H9 (cell line): Measurements from ENCODE around the gene PARD3. TPM values are rescaled to one million over a fixed set of nuclear protein-coding genes. Genes with fewer than 3 reads are reported as not detected.

Source experiments
- DNase-seq: peaks from one replicate; pipeline ENCODE4 v3.0.0-alpha.2; 2017
- H2AFZ ChIP-seq: one replicate; pipeline ENCODE4 v1.6.1; 2013; ENCODE audit warnings: mild to moderate bottlenecking, low read length, control low read depth, moderate library complexity
- H2AK5ac ChIP-seq: 2 replicates; pipeline ENCODE4 v1.6.1; 2013; ENCODE audit warnings: low read length, control low read depth, mixed read lengths; ENCODE audit not compliant: insufficient read length
- H2BK120ac ChIP-seq: one replicate; pipeline ENCODE4 v1.6.1; 2013; ENCODE audit warnings: low read depth, mild to moderate bottlenecking, low read length, control low read depth, inconsistent platforms; ENCODE audit not compliant: poor library complexity, severe bottlenecking
- H2BK12ac ChIP-seq: 2 replicates; pipeline ENCODE4 v1.6.1; 2013; ENCODE audit warnings: low read length, control low read depth, mixed read lengths, low read depth; ENCODE audit not compliant: insufficient read length
- H2BK15ac ChIP-seq: 2 replicates; pipeline ENCODE4 v1.6.1; 2013; ENCODE audit warnings: low read depth, low read length, control low read depth
- H2BK20ac ChIP-seq: one replicate; pipeline ENCODE4 v1.6.1; 2013; ENCODE audit warnings: low read depth, mild to moderate bottlenecking, low read length, control low read depth, inconsistent platforms; ENCODE audit not compliant: poor library complexity, severe bottlenecking
- H2BK5ac ChIP-seq: 2 replicates; pipeline ENCODE4 v1.6.1; 2013; ENCODE audit warnings: low read length, control low read depth, mixed read lengths; ENCODE audit not compliant: insufficient read length
- H3K14ac ChIP-seq: 2 replicates; pipeline ENCODE4 v1.6.1; 2013; ENCODE audit warnings: low read length, control low read depth; ENCODE audit not compliant: insufficient read depth
- H3K18ac ChIP-seq: 2 replicates; pipeline ENCODE4 v1.6.1; 2013; ENCODE audit warnings: low read depth, mild to moderate bottlenecking, mixed read lengths, low read length, control low read depth; ENCODE audit not compliant: insufficient read length
- H3K23ac ChIP-seq: 2 replicates; pipeline ENCODE4 v1.6.1; 2013; ENCODE audit warnings: low read length, control low read depth, mixed read lengths, low read depth; ENCODE audit not compliant: insufficient read length
- H3K23me2 ChIP-seq: 2 replicates; pipeline ENCODE4 v1.6.1; 2013; ENCODE audit warnings: low read depth, mild to moderate bottlenecking, mixed read lengths, low read length, control low read depth; ENCODE audit not compliant: insufficient read length, poor library complexity, severe bottlenecking
- H3K27ac ChIP-seq: 2 replicates; pipeline ENCODE4 v1.5.1; 2013; ENCODE audit warnings: low read length, control low read depth, mixed read lengths, low read depth; ENCODE audit not compliant: insufficient read length
- H3K27me3 ChIP-seq: 2 replicates; pipeline ENCODE4 v1.6.1; 2013; ENCODE audit warnings: low read length, control low read depth, inconsistent platforms; ENCODE audit not compliant: insufficient read depth
- H3K4ac ChIP-seq: 2 replicates; pipeline ENCODE4 v1.6.1; 2013; ENCODE audit warnings: low read depth, mild to moderate bottlenecking, control low read depth, inconsistent platforms, low read length, moderate library complexity
- H3K4me1 ChIP-seq: 2 replicates; pipeline ENCODE4 v1.6.1; 2013; ENCODE audit warnings: low read length, control low read depth, inconsistent platforms; ENCODE audit not compliant: insufficient read depth
- H3K4me2 ChIP-seq: 2 replicates; pipeline ENCODE4 v1.6.1; 2013; ENCODE audit warnings: low read length, control low read depth, mixed read lengths; ENCODE audit not compliant: insufficient read length, insufficient read depth
- H3K56ac ChIP-seq: 2 replicates; pipeline ENCODE4 v1.6.1; 2013; ENCODE audit warnings: low read depth, mild to moderate bottlenecking, mixed read lengths, low read length, control low read depth; ENCODE audit not compliant: insufficient read length
- H3K79me1 ChIP-seq: 2 replicates; pipeline ENCODE4 v1.6.1; 2013; ENCODE audit warnings: low read depth, mild to moderate bottlenecking, moderate library complexity, low read length, control low read depth, inconsistent platforms; ENCODE audit not compliant: insufficient read depth, poor library complexity, severe bottlenecking
- H3K79me2 ChIP-seq: 2 replicates; pipeline ENCODE4 v1.6.1; 2013; ENCODE audit warnings: low read length, control low read depth, inconsistent platforms; ENCODE audit not compliant: insufficient read depth
- H3K9ac ChIP-seq: 2 replicates; pipeline ENCODE4 v1.6.1; 2013; ENCODE audit warnings: low read length, control low read depth, mixed read lengths; ENCODE audit not compliant: insufficient read length; ENCODE audit errors: extremely low read depth
- H3K9me3 ChIP-seq: one replicate; pipeline ENCODE4 v1.6.1; 2013; ENCODE audit warnings: low read depth, low read length, inconsistent platforms; ENCODE audit not compliant: control insufficient read depth
- H3T11ph ChIP-seq: one replicate; pipeline ENCODE4 v1.6.1; 2013; ENCODE audit warnings: mild to moderate bottlenecking, low read length, control low read depth, inconsistent platforms
- H4K20me1 ChIP-seq: one replicate; pipeline ENCODE4 v1.6.1; 2013; ENCODE audit not compliant: control insufficient read depth, insufficient read length, insufficient read depth
- H4K5ac ChIP-seq: 2 replicates; pipeline ENCODE4 v1.6.1; 2013; ENCODE audit warnings: low read depth, mild to moderate bottlenecking, mixed read lengths, low read length, control low read depth; ENCODE audit not compliant: insufficient read length
- H4K8ac ChIP-seq: replicated peaks from 2 replicates; pipeline ENCODE4 v1.6.1; 2013; ENCODE audit warnings: low read length, control low read depth, mixed read lengths, low read depth; ENCODE audit not compliant: insufficient read length
- H4K91ac ChIP-seq: 2 replicates; pipeline ENCODE4 v1.6.1; 2013; ENCODE audit warnings: low read depth, mild to moderate bottlenecking, moderate library complexity, mixed read lengths, low read length, control low read depth; ENCODE audit not compliant: insufficient read length
- H3K27ac Mint-ChIP-seq, 3 experiments: 2 replicates in 2 of 3; 3 replicates in 1 of 3; pipeline ENCODE4 v1.8.0; 2020 to 2021; ENCODE audit warnings: mixed read lengths in 3 of 3, mild to moderate bottlenecking in 1 of 3, moderate library complexity in 1 of 3
- H3K27me3 Mint-ChIP-seq: 2 replicates; pipeline ENCODE4 v1.8.0; 2021; ENCODE audit warnings: low read depth, mild to moderate bottlenecking, moderate library complexity, mixed read lengths
- H3K36me3 Mint-ChIP-seq, 3 experiments: 2 replicates in 2 of 3; 3 replicates in 1 of 3; pipeline ENCODE4 v1.8.0; 2020 to 2021; ENCODE audit warnings: low read depth in 3 of 3, mixed read lengths in 3 of 3; ENCODE audit not compliant: insufficient read depth in 1 of 3
- H3K4me1 Mint-ChIP-seq, 2 experiments: 2 replicates each; pipeline ENCODE4 v1.8.0; 2020; ENCODE audit warnings: mixed read lengths in 2 of 2
- H3K4me3 Mint-ChIP-seq, 2 experiments: 2 replicates in 1 of 2; 3 replicates in 1 of 2; pipeline ENCODE4 v1.8.0; 2020 to 2021; ENCODE audit warnings: mild to moderate bottlenecking in 2 of 2, mixed read lengths in 2 of 2, moderate library complexity in 1 of 2
- H3K9me3 Mint-ChIP-seq, 2 experiments: 2 replicates in 1 of 2; 3 replicates in 1 of 2; pipeline ENCODE4 v1.8.0; 2020; ENCODE audit warnings: mild to moderate bottlenecking in 2 of 2, mixed read lengths in 2 of 2, moderate library complexity in 1 of 2
- CTCF ChIP-seq: fragments of 200-600 bp; sonication (generic); conservative IDR thresholded peaks from 3 replicates; pipeline ENCODE4 v1.8.0; 2021; ENCODE audit warnings: antibody characterized with exemption, mild to moderate bottlenecking
- WGBS: extraction: QIAGEN DNeasy Blood & Tissue Kit; methylation state at CpG from one replicate; pipeline ENCODE4 v1.1.7; 2013; ENCODE audit warnings: missing lambda C conversion rate, low lambda C conversion rate, mixed read lengths; ENCODE audit not compliant: insufficient read length; ENCODE audit errors: extremely low coverage; 5-methylcytosine and 5-hydroxymethylcytosine counted together
- total RNA-seq: library from RNA; stranded (reverse); gene quantifications from 2 replicates; pipeline ENCODE4 v1.2.1, GENCODE V29; 2021

PARD3 gene
- total RNA-seq, 1 experiment from 2014 or later: 44.7 TPM

- TF ChIP-seq CTCF: no peak
- no peak overlapping the region for H3K56ac ChIP-seq
These were observed 337.8 kb downstream of the PARD3 start for GRCh38 chr10:34477249-34477648.

More at GRCh38 chr10:34477249-34477648, 337.8 kb downstream of the PARD3 start:
- Histone ChIP-seq H2BK15ac (no peak overlapping the region), H2BK120ac (no peak overlapping the region), H4K20me1 (no peaks in the 10 kb centered on the region), H3K79me2 (no peaks in the 10 kb centered on the region), H3K9me3 (no peaks in the 10 kb centered on the region), H3K4ac (no peak overlapping the region), H3K18ac (no peak overlapping the region), H3K4me2 (no peak overlapping the region), H2BK12ac (no peak overlapping the region), H3K23me2 (no peaks in the 10 kb centered on the region), H3K14ac (no peak overlapping the region), H3K9ac (no peak overlapping the region), H3K79me1 (no peaks in the 10 kb centered on the region), H4K91ac (no peak overlapping the region), H2AK5ac (no peak overlapping the region), H4K8ac (no peak overlapping the region), H2BK20ac (no peak overlapping the region), H3T11ph (no peak overlapping the region), H2AFZ (no peak overlapping the region), H3K4me1 (no peaks in the 10 kb centered on the region), H3K27ac (no peak overlapping the region), H2BK5ac (no peak overlapping the region), H4K5ac (no peak overlapping the region), H3K27me3 (no peaks in the 10 kb centered on the region), H3K23ac (no peak overlapping the region)
- Mint-ChIP-seq H3K36me3 (no peaks in the 10 kb centered on the region), H3K4me3 (no peak overlapping the region), H3K27me3 (no peaks in the 10 kb centered on the region), H3K4me1 (peaks cover 9 to 10% of the 10 kb centered on the region in 2 experiments; a peak in 3 of 4 replicates), H3K9me3 (no peaks in the 10 kb centered on the region), H3K27ac (no peak overlapping the region)
- DNase-seq: no peak
- WGBS: no CpG with 5 or more reads among the region's 2 CpGs
